H4 (cell line): ENCODE results near the gene SCUBE2. TPM values are rescaled to one million over a fixed set of nuclear protein-coding genes. Genes with fewer than 3 reads are reported as not detected.

Experiments used
- total RNA-seq: library from RNA; depleted of rRNA; stranded (reverse); fragments of >200 nt; shearing (Covaris generic); gene quantifications from 2 replicates; pipeline ENCODE4 v1.2.3, GENCODE V29; 2014; rRNA removed

Gene SCUBE2
- total RNA-seq, 1 experiment from 2014 or later, result 0.10 TPM

Other genes with a start within 250 kb of the SCUBE2 start
- 51.1 and 52.7 TPM in 2 replicates for gene AKIP1, start 180.4 kb downstream of the SCUBE2 start, total RNA-seq
- gene C11orf16, start 158.7 kb downstream of the SCUBE2 start, total RNA-seq, result not detected in 2 replicates
- gene ASCL3, start 148.6 kb downstream of the SCUBE2 start, total RNA-seq, result not detected in 2 replicates
- 49.6 and 53.1 TPM in 2 replicates for gene TMEM9B, start 127.2 kb downstream of the SCUBE2 start, total RNA-seq
- 26.9 and 28.7 TPM in 2 replicates for gene NRIP3, start 87.6 kb downstream of the SCUBE2 start, total RNA-seq
- 51.2 and 56.4 TPM in 2 replicates for gene DENND5A, start 173.8 kb upstream of the SCUBE2 start, total RNA-seq
- gene TMEM41B, start 223.0 kb upstream of the SCUBE2 start, total RNA-seq, result 54.7 and 68.1 TPM in 2 replicates